HG03175 (cell line): ENCODE measurements around the gene TRIM65.

ENCODE experiments used
- ATAC-seq: cut with Tn5 transposase; IDR thresholded peaks from one replicate; pipeline ENCODE4 v1.9.1; 2021; ENCODE audit warnings: mild to moderate bottlenecking, moderate library complexity; ENCODE audit not compliant: unreplicated experiment

Gene TRIM65

GRCh38 chr17:75839942-75840798 lies 56.6 kb downstream of the TRIM65 start:
- ATAC-seq, result no peak
